Natural killer cell treated with Interleukin-12 subunit alpha and Interleukin-12 subunit beta and Interleukin-15 and Interleukin-18, amount 100 ng/mL, for 72 hours (primary cell): ENCODE measurements around the gene CACNA1S. TPM values are rescaled to one million over a fixed set of nuclear protein-coding genes. Genes with fewer than 3 reads are reported as not detected.

Experiments
- ATAC-seq, 2 donors: fragments of 150-1000 bp; cut with Tn5 transposase in 1 of 2; sonication (Bioruptor Pico), chemical (Tn5 transposase) in 1 of 2; 2 replicates each; pipeline ENCODE4 v1.10.0; 2021
- DNase-seq: peaks from one replicate; pipeline ENCODE4 v3.0.0; 2022; ENCODE audit warnings: low spot score
- H3K27ac Mint-ChIP-seq, 2 donors: 1 replicate in 1 of 2; 2 replicates in 1 of 2; pipeline ENCODE4 v1.8.0; 2022; ENCODE audit warnings: mixed read lengths in 2 of 2, mild to moderate bottlenecking in 1 of 2, moderate library complexity in 1 of 2
- H3K27me3 Mint-ChIP-seq, 2 donors: 1 replicate in 1 of 2; 2 replicates in 1 of 2; pipeline ENCODE4 v1.8.0; 2022; ENCODE audit warnings: mixed read lengths in 2 of 2
- H3K36me3 Mint-ChIP-seq: one replicate; pipeline ENCODE4 v1.8.0; 2022; ENCODE audit warnings: mixed read lengths
- H3K4me1 Mint-ChIP-seq, 2 donors: 1 replicate in 1 of 2; 2 replicates in 1 of 2; pipeline ENCODE4 v1.8.0; 2022; ENCODE audit warnings: low read depth in 2 of 2, mixed read lengths in 2 of 2, mild to moderate bottlenecking in 1 of 2
- H3K4me3 Mint-ChIP-seq: one replicate; pipeline ENCODE4 v1.8.0; 2022; ENCODE audit warnings: mixed read lengths
- H3K9me3 Mint-ChIP-seq: 2 replicates; pipeline ENCODE4 v1.8.0; 2022; ENCODE audit warnings: mixed read lengths
- total RNA-seq, 2 donors: library from RNA; stranded (reverse); gene quantifications; one replicate each; pipeline ENCODE4 v1.2.3, GENCODE V29; 2022

The CACNA1S gene
- total RNA-seq, 2 donors from 2014 or later: not detected

DNA sequence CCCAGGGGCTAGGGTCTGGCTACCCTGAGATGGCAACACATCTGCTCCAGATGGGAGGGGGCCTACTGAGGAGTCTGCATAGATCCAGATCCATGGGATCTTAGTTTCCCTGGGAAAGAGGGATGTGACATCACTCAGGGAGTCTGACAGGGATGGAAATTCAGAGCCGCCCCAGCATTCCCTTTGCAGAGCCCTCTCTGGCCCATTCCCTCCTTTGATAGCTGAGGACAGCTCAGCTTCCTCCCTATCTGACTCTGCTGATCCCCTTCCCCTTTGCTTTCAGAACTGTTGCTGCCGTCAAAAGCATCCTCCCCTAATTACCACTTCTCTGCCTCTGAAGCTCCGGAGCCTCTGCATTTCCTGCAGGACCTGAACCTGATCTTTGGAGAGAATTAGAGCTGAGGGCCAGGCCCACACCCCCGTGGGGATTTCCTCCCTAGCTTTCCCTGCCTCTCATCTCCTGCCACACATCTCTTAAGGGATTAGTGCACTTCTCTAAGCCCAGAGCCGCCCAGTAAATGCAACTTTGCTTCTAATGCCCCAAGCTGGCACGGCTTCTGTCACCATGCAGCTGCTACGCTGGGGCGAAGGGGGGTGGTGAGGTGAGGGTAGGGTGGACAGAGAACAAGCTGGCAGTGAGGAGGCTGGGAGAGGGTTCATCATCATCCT lies 24.3 kb upstream of the CACNA1S start:
- Mint-ChIP-seq H3K27ac (no peak overlapping the region), H3K9me3 (no peaks in the 10 kb centered on the region), H3K27me3 (no peaks in the 10 kb centered on the region), H3K36me3 (no peaks in the 10 kb centered on the region), H3K4me3 (no peak overlapping the region), H3K4me1 (no peaks in the 10 kb centered on the region)
- DNase-seq: no peak
- ATAC-seq: no peak

DNA sequence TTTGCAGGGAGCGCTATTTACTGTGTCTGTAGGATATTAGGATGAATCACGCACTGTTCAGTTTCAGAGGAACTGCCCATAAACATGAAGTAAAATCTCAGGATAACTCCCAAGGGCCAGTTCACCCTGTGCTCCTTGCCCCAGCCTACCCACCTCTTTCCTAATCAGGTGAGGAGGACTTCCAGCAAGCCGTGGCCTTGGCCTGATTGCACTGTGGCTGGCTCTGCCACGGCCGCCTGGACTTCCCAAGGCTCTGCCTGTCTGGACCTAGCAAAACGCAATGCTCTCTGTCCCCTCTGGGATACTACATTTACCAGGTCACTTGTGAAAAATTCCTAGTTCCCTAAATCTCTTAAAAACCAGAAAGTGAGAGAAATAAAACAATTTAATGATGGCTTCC lies 22.2 kb upstream of the CACNA1S start:
- Mint-ChIP-seq H3K4me3 (no peak overlapping the region), H3K27me3 (no peaks in the 10 kb centered on the region), H3K36me3 (no peaks in the 10 kb centered on the region), H3K4me1 (no peaks in the 10 kb centered on the region), H3K9me3 (no peaks in the 10 kb centered on the region), H3K27ac (no peak overlapping the region)
- ATAC-seq (no peak), DNase-seq (no peak)

DNA sequence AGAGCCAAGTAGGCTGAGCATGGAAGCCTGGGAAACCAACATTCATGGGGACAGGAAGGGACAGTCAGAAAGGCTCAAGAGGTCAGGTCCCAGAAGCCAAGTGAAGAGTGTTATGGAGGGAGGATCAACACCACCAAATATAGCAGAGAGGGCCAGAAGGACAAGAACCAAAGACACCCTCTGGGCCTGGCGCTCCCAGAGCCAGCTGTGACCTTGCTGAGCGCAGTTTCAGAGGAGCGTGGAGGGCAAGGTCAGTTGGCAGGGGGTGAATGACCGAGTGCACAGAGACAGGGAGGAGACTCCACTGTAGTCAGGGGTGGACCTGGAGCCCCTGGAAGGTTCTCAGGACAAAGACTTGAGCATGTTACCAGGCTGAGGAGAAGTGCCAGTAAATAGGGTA lies 19.2 kb upstream of the CACNA1S start:
- no peak for DNase-seq
- Mint-ChIP-seq H3K4me3 (no peak overlapping the region), H3K36me3 (no peaks in the 10 kb centered on the region), H3K4me1 (no peaks in the 10 kb centered on the region), H3K9me3 (no peaks in the 10 kb centered on the region), H3K27me3 (no peaks in the 10 kb centered on the region), H3K27ac (no peak overlapping the region)
- no peak for ATAC-seq

DNA sequence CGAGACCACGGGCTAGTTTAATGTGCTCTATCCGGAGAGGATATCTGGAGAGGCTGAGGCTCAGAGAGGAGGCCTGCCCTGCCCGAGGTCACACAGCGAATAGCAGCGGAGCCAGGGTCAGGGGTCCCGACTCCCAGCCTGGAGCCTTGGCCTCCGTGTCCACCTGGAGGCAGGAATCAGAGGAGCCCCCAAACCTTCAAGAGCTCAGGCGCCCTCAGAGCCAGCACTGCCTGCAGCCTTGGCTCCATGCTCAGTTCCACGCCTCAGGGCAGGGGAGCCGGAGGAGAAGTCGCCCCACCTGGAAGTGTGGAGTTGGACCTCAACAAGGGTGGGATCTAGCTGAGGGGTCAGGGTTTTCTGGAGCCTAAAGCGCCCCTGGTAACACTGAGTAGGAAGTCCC lies 16.7 kb upstream of the CACNA1S start:
- Mint-ChIP-seq H3K27ac (no peak overlapping the region), H3K27me3 (peaks cover 6 to 13% of the 10 kb centered on the region in 2 donors), H3K9me3 (no peaks in the 10 kb centered on the region), H3K4me3 (no peak overlapping the region), H3K36me3 (no peaks in the 10 kb centered on the region), H3K4me1 (no peaks in the 10 kb centered on the region)
- DNase-seq (no peak), ATAC-seq (no peak)

DNA sequence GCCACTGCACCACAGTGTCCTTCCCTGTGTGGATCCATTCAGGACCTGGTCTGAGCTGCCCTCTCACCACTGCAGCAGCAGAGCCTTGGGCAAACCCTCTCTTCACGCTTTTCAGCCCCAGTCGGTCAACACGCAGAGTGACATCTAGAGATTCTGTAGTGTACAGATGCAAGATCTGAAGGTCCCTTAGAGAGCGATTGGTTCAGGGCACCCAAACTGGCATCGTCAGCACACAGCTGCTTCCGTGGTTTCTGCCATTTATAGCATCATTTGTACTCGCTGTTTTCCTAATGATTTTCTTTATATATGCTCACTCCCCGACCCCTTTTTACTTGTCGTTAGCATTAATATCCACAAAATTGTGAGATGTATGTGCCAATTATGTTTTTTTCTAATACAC lies 16.2 kb upstream of the CACNA1S start:
- no peaks in the 10 kb centered on the region for H3K36me3 Mint-ChIP-seq
- no peak overlapping the region for H3K27ac Mint-ChIP-seq
- DNase-seq: no peak
- ATAC-seq: no peak
- no peaks in the 10 kb centered on the region for H3K9me3 Mint-ChIP-seq
- H3K27me3 Mint-ChIP-seq: peaks cover 9 to 18% of the 10 kb centered on the region in 2 donors
- H3K4me3 Mint-ChIP-seq: no peak overlapping the region
- no peaks in the 10 kb centered on the region for H3K4me1 Mint-ChIP-seq

DNA sequence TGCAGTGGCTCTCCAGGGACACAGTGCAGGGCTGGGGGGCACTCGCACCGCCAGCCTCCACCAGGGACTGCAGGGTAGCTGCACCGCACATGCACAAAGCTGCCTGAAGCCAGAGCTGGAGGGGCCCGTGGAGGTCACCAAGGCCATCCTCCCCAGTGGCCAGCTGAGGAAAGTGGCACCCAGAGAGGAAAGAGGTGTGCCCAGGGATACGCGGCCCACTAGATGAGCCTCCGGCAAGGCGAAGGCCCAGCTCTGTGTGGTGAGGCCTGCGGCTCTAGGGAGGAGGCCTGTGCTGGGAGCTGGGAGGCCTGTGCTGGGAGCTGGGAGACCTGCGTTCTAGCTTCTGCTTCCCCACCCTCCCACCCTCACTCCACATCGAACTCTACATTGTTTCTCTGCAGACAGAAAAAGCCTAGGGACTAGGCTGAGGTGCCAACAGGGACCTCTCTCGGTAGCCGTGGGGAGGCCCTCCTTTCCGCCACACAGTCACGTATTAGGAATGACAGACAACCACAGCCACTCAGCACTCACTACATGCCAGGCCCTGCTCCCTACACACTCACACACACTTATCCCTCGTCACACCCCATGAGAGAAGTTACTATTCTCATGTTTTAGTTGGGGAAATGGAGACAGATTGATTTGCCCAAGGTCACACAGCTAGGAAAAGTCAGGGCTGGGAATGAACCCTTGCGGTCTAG lies 15.7 kb upstream of the CACNA1S start:
- no peaks in the 10 kb centered on the region for H3K36me3 Mint-ChIP-seq
- ATAC-seq (no peak), DNase-seq (no peak)
- peaks cover 9 to 19% of the 10 kb centered on the region in 2 donors for H3K27me3 Mint-ChIP-seq
- no peak overlapping the region for H3K4me3 Mint-ChIP-seq
- no peak overlapping the region for H3K27ac Mint-ChIP-seq
- no peaks in the 10 kb centered on the region for H3K9me3 Mint-ChIP-seq
- no peaks in the 10 kb centered on the region for H3K4me1 Mint-ChIP-seq

DNA sequence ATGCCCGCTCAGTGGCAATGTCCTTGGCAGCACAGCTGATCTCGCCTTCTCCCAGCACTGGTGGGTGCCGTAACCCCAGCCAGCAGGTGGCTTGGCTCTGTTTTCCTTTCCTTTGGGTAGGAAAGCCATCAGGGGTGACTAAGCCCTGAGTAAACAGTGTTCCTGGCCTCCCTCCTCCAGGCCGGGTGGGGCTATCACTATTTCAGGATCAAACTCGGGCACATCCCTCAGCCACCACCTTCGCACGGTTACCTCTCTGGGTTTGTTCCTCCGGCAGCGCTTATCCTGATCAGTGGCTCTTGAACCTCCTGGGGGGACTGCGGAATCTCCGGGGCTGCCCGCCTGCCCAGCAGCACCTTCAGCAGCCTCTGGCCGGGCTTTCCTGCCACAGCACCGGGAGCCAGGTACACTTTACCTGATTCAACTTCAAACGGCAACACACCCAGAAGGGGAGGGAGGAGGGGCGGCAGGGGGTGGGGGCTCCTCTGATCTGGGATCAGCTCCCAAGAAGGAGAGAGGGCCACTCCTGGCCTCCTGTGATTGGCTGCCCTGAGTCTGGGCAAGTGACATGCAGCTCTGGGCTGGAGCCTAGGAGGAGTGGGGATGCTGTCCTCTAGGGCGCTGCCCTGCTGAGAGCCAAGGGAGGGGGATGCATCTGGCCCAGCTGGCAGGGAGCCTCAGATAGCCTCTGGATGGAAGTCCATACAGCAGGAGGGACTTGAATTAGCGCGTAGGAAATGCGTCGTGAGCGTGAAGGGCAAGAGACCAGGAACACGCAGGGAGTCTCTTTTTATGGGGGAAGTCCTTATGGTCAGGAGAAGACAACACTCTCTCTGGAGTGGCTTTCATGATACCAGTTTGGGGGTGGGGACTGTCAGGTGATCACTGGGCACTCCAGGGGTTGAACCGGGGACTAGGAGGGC lies 14.9 kb upstream of the CACNA1S start, which contains the start of gene ASCL5:
TSS of gene ASCL5 (minus strand) at position 353 of the 923 bp plus-strand sequence. CDS start 11,812 bp downstream, outside the sequence.
- no peak within 1 kb of the TSS for H3K27ac Mint-ChIP-seq
- H3K36me3 Mint-ChIP-seq: no peaks in the 10 kb centered on the region
- peaks cover 9 to 19% of the 10 kb centered on the region in 2 donors for H3K27me3 Mint-ChIP-seq
- no peak for DNase-seq
- no peaks in the 10 kb centered on the region for H3K9me3 Mint-ChIP-seq
- no peaks in the 10 kb centered on the region for H3K4me1 Mint-ChIP-seq
- ATAC-seq: no peak
- no peak within 1 kb of the TSS for H3K4me3 Mint-ChIP-seq

DNA sequence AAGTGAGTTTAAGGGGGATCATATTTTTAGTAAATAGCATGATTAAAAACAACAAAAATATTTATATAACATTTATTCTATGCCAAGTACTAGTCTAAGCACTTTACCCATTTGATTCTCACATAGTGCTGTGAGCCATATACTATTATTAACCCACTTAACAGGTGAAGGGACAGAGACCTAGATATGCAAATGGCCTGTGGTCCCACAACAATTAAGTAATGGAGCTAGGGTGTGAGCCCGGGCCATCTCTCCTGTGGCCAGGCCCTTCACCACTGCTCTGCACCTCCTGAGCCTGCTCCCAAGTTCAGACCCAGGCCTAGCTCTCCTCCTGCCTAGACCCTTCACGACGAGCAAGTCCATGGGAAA lies 14.2 kb upstream of the CACNA1S start:
- H3K9me3 Mint-ChIP-seq: no peaks in the 10 kb centered on the region
- DNase-seq: no peak
- peaks cover 9 to 19% of the 10 kb centered on the region in 2 donors for H3K27me3 Mint-ChIP-seq
- ATAC-seq: no peak
- H3K4me1 Mint-ChIP-seq: no peaks in the 10 kb centered on the region
- H3K4me3 Mint-ChIP-seq: no peak overlapping the region
- no peak overlapping the region for H3K27ac Mint-ChIP-seq
- H3K36me3 Mint-ChIP-seq: no peaks in the 10 kb centered on the region

DNA sequence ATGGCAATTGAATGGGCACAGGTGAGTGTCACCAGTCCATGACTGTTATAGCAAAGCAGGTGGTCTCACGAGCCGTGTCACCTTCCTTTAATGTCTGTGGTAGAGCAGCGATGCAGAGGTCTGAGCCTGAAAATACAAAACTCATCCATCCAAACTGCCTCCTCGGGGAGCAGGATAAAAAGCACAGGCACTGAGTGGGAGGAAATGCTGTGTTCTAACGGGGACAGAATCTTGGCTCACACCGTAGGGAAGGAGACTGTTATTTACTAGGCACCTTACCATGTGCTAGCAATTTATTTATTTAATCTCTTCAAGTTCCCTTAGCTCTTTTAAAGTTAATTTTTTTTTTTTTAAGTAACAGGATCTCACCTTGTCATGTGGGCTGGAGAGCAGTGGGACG lies 13.6 kb upstream of the CACNA1S start:
- Mint-ChIP-seq H3K4me3 (no peak overlapping the region), H3K36me3 (no peaks in the 10 kb centered on the region), H3K4me1 (no peaks in the 10 kb centered on the region), H3K27me3 (peaks cover 9 to 19% of the 10 kb centered on the region in 2 donors), H3K9me3 (no peaks in the 10 kb centered on the region), H3K27ac (no peak overlapping the region)
- ATAC-seq: no peak
- DNase-seq: no peak

DNA sequence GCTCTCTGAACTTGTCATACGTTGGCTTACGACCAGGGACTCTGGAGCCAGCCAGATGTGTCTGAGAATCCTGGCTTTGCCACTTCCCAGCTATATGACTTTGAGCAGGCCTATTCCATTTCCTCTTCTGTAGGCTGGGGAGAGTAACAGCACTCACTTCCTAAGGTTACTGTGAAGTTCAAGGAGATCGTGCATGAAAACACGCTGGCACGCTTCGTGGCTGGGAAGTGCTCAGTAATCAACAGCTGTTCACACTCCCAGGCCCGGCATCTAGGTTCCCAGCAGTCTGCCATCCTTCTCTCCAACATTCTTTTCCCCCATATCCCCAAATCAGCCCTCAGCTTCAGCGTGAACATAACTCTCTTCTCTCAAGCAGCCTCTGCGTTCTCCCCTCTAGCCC lies 12.8 kb upstream of the CACNA1S start:
- ATAC-seq (no peak), DNase-seq (no peak)
- Mint-ChIP-seq H3K4me1 (no peaks in the 10 kb centered on the region), H3K27ac (no peak overlapping the region), H3K9me3 (no peaks in the 10 kb centered on the region), H3K36me3 (no peaks in the 10 kb centered on the region), H3K4me3 (no peak overlapping the region), H3K27me3 (peaks cover 12 to 19% of the 10 kb centered on the region in 2 donors)

DNA sequence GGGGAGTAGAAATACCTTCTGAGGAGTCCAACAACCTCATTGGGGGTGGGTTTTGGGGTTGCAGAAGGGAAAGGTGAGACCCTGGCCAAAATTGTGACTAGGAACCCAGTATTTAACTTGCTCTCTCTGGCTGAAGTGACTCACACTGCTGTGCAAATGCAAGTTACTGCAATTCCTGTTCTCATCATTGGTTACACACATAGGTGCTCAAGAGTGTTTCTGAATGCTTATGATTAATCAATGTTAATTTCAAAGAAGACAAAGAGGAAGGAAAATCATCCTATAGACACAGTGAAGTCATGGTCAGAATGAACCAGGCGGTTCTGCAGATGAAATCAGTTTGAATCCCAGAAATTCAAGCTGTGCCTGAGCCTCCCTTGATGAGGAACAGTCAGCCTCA lies 11.6 kb upstream of the CACNA1S start:
- no peak overlapping the region for H3K27ac Mint-ChIP-seq
- H3K4me3 Mint-ChIP-seq: no peak overlapping the region
- ATAC-seq (no peak), DNase-seq (no peak)
- H3K36me3 Mint-ChIP-seq: no peaks in the 10 kb centered on the region
- no peaks in the 10 kb centered on the region for H3K4me1 Mint-ChIP-seq
- peaks cover 12 to 19% of the 10 kb centered on the region in 2 donors for H3K27me3 Mint-ChIP-seq
- no peaks in the 10 kb centered on the region for H3K9me3 Mint-ChIP-seq

DNA sequence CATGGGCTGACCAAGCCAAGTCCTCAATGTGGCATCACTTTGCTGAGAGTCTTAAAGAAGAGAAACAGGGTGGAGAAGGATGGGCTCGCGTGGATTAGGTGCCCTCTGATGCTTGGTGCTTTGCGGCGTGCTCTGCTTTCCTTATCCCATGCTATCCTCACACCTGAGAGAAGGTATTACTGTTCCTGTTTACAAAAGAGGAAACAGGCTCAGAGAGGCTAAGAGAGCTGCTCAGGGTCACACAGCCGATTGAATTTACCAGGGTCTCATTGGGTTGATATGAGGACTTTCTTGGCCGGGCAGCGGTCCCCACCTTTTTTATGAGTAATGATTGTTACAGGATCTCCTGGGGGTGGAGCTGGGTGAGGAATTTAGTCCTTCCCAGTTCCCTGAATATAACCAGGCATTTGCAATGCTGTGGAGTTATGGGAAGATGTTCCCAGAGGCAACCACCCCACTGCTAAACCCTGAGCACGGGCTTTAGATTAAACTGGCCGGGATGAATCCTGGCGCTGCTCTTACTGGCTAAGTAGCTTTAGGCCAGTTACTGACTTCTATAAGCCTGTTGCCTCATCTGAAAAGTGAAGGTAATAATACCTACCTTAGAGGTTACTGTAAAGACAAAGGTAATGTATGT lies 10.2 kb upstream of the CACNA1S start:
- no peak for ATAC-seq
- Mint-ChIP-seq H3K36me3 (no peaks in the 10 kb centered on the region), H3K4me3 (no peak overlapping the region), H3K27ac (no peak overlapping the region), H3K27me3 (peaks cover 13 to 24% of the 10 kb centered on the region in 2 donors), H3K4me1 (no peaks in the 10 kb centered on the region), H3K9me3 (no peaks in the 10 kb centered on the region)
- DNase-seq: no peak
